Measurements from ENCODE around the gene RPAP3.

RPAP3 gene

GRCh38 chr12:47689215-47689614, 16.6 kb downstream of the RPAP3 start:
- Histone ChIP-seq H4K20me1 (ENCODE audit: insufficient read depth, low read length) (no peaks in the 10 kb centered on the region; the same call in 1 of the 2 replicates), H3K36me3 (ENCODE audit: insufficient read depth, low read length) (peaks cover 73% of the 10 kb centered on the region), H3K27ac (ENCODE audit: low read length) (no peak overlapping the region), H3K27me3 (ENCODE audit: insufficient read depth, low read length, poor library complexity) (no peaks in the 10 kb centered on the region), H3K4me3 (ENCODE audit: low read depth in 1 of 2, low read length in 2 of 2) (no peak overlapping the region), H3K9me3 (ENCODE audit: insufficient read depth, low read length, severe bottlenecking) (no peaks in the 10 kb centered on the region), H3K79me2 (ENCODE audit: insufficient read depth, low read length) (no peaks in the 10 kb centered on the region), H3K9ac (ENCODE audit: low read depth, low read length) (no peak overlapping the region), H2AFZ (ENCODE audit: low read depth, low read length) (no peak overlapping the region), H3K4me1 (ENCODE audit: insufficient read depth, low read length) (no peaks in the 10 kb centered on the region), H3K4me2 (ENCODE audit: insufficient read depth, low read length) (no peak overlapping the region)
- ATAC-seq (ENCODE audit: insufficient read depth, low read depth) (no peak), DNase-seq (no peak)
- no peak for TF ChIP-seq EZH2 (IDR thresholded peaks at IDR 0.05; ENCODE audit: borderline replicate concordance, low read depth, low read length, severe bottlenecking)
- no peak for TF ChIP-seq CTCF (IDR thresholded peaks at IDR 0.05; ENCODE audit: borderline replicate concordance, extremely low read depth, low read length, poor library complexity, severe bottlenecking)

DNA sequence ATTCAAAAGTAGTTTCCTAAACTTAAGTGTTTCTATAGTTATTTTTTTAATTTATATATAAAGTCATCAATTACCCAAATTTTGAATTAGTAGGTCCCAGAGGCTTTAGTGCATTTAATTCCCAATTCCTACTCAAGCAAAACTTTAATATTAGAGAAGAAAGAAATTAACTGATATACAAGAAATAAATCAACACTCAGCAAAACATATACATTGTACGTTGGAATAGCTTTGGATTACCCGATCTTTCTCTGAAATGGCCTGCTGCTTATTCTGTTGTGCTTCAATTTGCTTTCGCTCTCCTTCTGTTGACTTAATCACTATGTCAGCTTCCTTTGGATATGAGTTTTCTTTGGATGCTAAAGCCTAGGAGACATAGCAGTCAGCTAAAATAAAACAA, 18.2 kb downstream of the RPAP3 start:
- H3K9ac ChIP-seq (ENCODE audit: low read depth, low read length), result no peak overlapping the region
- no peak overlapping the region for H2AFZ ChIP-seq (ENCODE audit: low read depth, low read length)
- no peaks in the 10 kb centered on the region; the same call in 1 of the 2 replicates for H4K20me1 ChIP-seq (ENCODE audit: insufficient read depth, low read length)
- H3K4me3 ChIP-seq (ENCODE audit: low read depth in 1 of 2, low read length in 2 of 2), result no peak overlapping the region
- H3K36me3 ChIP-seq (ENCODE audit: insufficient read depth, low read length), result peaks cover 66% of the 10 kb centered on the region; the same call in 1 of the 2 replicates
- no peak overlapping the region for H3K4me2 ChIP-seq (ENCODE audit: insufficient read depth, low read length)
- H3K27ac ChIP-seq (ENCODE audit: low read length), result no peak overlapping the region
- H3K27me3 ChIP-seq (ENCODE audit: insufficient read depth, low read length, poor library complexity), result no peaks in the 10 kb centered on the region
- no peaks in the 10 kb centered on the region for H3K9me3 ChIP-seq (ENCODE audit: insufficient read depth, low read length, severe bottlenecking)
- no peaks in the 10 kb centered on the region for H3K79me2 ChIP-seq (ENCODE audit: insufficient read depth, low read length)
- no peak for ATAC-seq (ENCODE audit: insufficient read depth, low read depth)
- TF ChIP-seq CTCF (IDR thresholded peaks at IDR 0.05; ENCODE audit: borderline replicate concordance, extremely low read depth, low read length, poor library complexity, severe bottlenecking) (no peak), EZH2 (IDR thresholded peaks at IDR 0.05; ENCODE audit: borderline replicate concordance, low read depth, low read length, severe bottlenecking) (no peak)
- H3K4me1 ChIP-seq (ENCODE audit: insufficient read depth, low read length), result no peaks in the 10 kb centered on the region
- DNase-seq, result no peak

- no peaks in the 10 kb centered on the region for H3K4me1 ChIP-seq (ENCODE audit: insufficient read depth, low read length)
- no peaks in the 10 kb centered on the region for H3K79me2 ChIP-seq (ENCODE audit: insufficient read depth, low read length)
- H4K20me1 ChIP-seq (ENCODE audit: insufficient read depth, low read length), result no peaks in the 10 kb centered on the region; the same call in 1 of the 2 replicates
- peaks cover 58% of the 10 kb centered on the region; the same call in 1 of the 2 replicates for H3K36me3 ChIP-seq (ENCODE audit: insufficient read depth, low read length)
- no peak overlapping the region for H3K27ac ChIP-seq (ENCODE audit: low read length)
- TF ChIP-seq EZH2 (IDR thresholded peaks at IDR 0.05; ENCODE audit: borderline replicate concordance, low read depth, low read length, severe bottlenecking) (no peak), CTCF (IDR thresholded peaks at IDR 0.05; ENCODE audit: borderline replicate concordance, extremely low read depth, low read length, poor library complexity, severe bottlenecking) (peak; percentile 66)
- no peak overlapping the region for H3K4me3 ChIP-seq (ENCODE audit: low read depth in 1 of 2, low read length in 2 of 2)
- peak; percentile 30 for DNase-seq
- no peak overlapping the region for H3K4me2 ChIP-seq (ENCODE audit: insufficient read depth, low read length)
- H3K9me3 ChIP-seq (ENCODE audit: insufficient read depth, low read length, severe bottlenecking), result no peaks in the 10 kb centered on the region
- H2AFZ ChIP-seq (ENCODE audit: low read depth, low read length), result no peak overlapping the region
- peak; percentile 73; the same call in 2 of the 3 replicates for ATAC-seq (ENCODE audit: insufficient read depth, low read depth)
- no peak overlapping the region for H3K9ac ChIP-seq (ENCODE audit: low read depth, low read length)
- no peaks in the 10 kb centered on the region for H3K27me3 ChIP-seq (ENCODE audit: insufficient read depth, low read length, poor library complexity)
Observed at GRCh38 chr12:47686645-47687240, 19.1 kb downstream of the RPAP3 start.
